K562 (cell line): ENCODE results near the gene GRB2. TPM values are rescaled to one million over a fixed set of nuclear protein-coding genes. Genes with fewer than 3 reads are reported as not detected.

ENCODE experiments used
- ATAC-seq: fragments of 200-7000 bp; cut with Tn5 transposase; 3 replicates; pipeline ENCODE4 v1.9.1; 2020; ENCODE audit warnings: moderate library complexity
- BruUV-seq: library from RNA; stranded (reverse); fragments of 400-500 nt; replicated peaks from 2 replicates; lab custom pipeline; 2021; lab: Mats Ljungman, UMichigan
- CTCF ChIA-PET: fragments of 300-600 bp; formaldehyde crosslinking; extraction: SDS; loops from one replicate; lab custom pipeline; 2021; ENCODE audit warnings: low intra/inter-chr PET ratio; lab: Yijun Ruan, JAX
- POLR2A ChIA-PET: fragments of 300-600, 350-650 bp; sonication (Branson Sonifier 250); formaldehyde crosslinking; extraction: SDS; loops from one replicate; lab custom pipeline; 2021; ENCODE audit warnings: antibody characterized with exemption, inconsistent platforms; lab: Yijun Ruan, JAX
- DNase-seq, 4 experiments: peaks; one replicate each; pipeline versions ENCODE4 v3.0.0 to v3.0.0-alpha.2; 2011 to 2018; ENCODE audit warnings: low spot score in 3 of 4, mixed read lengths in 3 of 4; ENCODE audit errors: extremely low read depth in 1 of 4
- FAIRE-seq: peaks from 2 replicates; lab custom pipeline; 2011; peaks lifted over from hg19 to GRCh38; lab: Jason Lieb, UNC
- H2AFZ ChIP-seq: 2 replicates; pipeline ENCODE4 v1.6.0; 2011; ENCODE audit warnings: low read depth, low read length, control low read depth, inconsistent platforms
- H3K27ac ChIP-seq: fragments of 200-600 bp; 3 replicates; pipeline ENCODE4 v1.8.0; 2011; ENCODE audit warnings: low read depth, mild to moderate bottlenecking, control low read depth, inconsistent platforms, low read length, moderate library complexity, mixed read lengths; ENCODE audit errors: extremely low read depth
- H3K27me3 ChIP-seq, 2 experiments: fragments of 300-600 bp in 1 of 2; 2 replicates in 1 of 2; 3 replicates in 1 of 2; pipeline versions ENCODE4 v1.6.0 to v1.8.0; 2011; ENCODE audit warnings: inconsistent platforms in 2 of 2, low read length in 2 of 2, mild to moderate bottlenecking in 1 of 2, mixed read lengths in 1 of 2, moderate library complexity in 1 of 2; ENCODE audit not compliant: control insufficient read depth in 2 of 2, insufficient read depth in 2 of 2
- H3K36me3 ChIP-seq: fragments of 300-600 bp; 3 replicates; pipeline ENCODE4 v1.8.0; 2011; ENCODE audit warnings: mild to moderate bottlenecking, low read length, inconsistent platforms; ENCODE audit not compliant: control insufficient read depth, insufficient read depth
- H3K4me1 ChIP-seq, 2 experiments: fragments of 200-600 bp in 1 of 2; replicated peaks in 1 of 2; 2 replicates in 1 of 2; 3 replicates in 1 of 2; pipeline versions ENCODE4 v1.5.1 to v1.8.0; 2011; ENCODE audit warnings: inconsistent platforms in 2 of 2, low read length in 2 of 2, mild to moderate bottlenecking in 1 of 2, mixed read lengths in 1 of 2, moderate library complexity in 1 of 2; ENCODE audit not compliant: control insufficient read depth in 2 of 2, insufficient read depth in 2 of 2
- H3K4me2 ChIP-seq: 2 replicates; pipeline ENCODE4 v1.6.1; 2011; ENCODE audit warnings: low read length, control low read depth, inconsistent platforms, mixed read lengths; ENCODE audit not compliant: insufficient read depth
- H3K4me3 ChIP-seq: fragments of 200-600 bp; sonication (generic), shearing (Covaris generic); 2 replicates; pipeline ENCODE4 v1.5.1; 2016; ENCODE audit warnings: control low read depth, inconsistent platforms
- H3K79me2 ChIP-seq: fragments of 200-600 bp; 3 replicates; pipeline ENCODE4 v1.8.0; 2011; ENCODE audit warnings: low read length, inconsistent platforms; ENCODE audit not compliant: control insufficient read depth, insufficient read depth
- H3K9ac ChIP-seq, 2 experiments: 2 replicates each; pipeline versions ENCODE4 v1.6.0 to v1.6.1; 2011; ENCODE audit warnings: low read depth in 2 of 2, low read length in 2 of 2, control low read depth in 1 of 2, inconsistent platforms in 1 of 2, mild to moderate bottlenecking in 1 of 2, mixed read lengths in 1 of 2; ENCODE audit not compliant: insufficient read depth in 1 of 2
- H3K9me1 ChIP-seq: one replicate; pipeline ENCODE4 v1.6.0; 2011; ENCODE audit warnings: inconsistent platforms, mild to moderate bottlenecking, low read length, moderate library complexity; ENCODE audit not compliant: control insufficient read depth, insufficient read depth
- H3K9me3 ChIP-seq: replicated peaks from 2 replicates; pipeline ENCODE4 v1.5.1; 2011; ENCODE audit warnings: low read depth, low read length, inconsistent platforms; ENCODE audit not compliant: control insufficient read depth, insufficient read depth
- H4K20me1 ChIP-seq: replicated peaks from 2 replicates; pipeline ENCODE4 v1.6.1; 2011; ENCODE audit warnings: low read length, inconsistent platforms, mixed read lengths; ENCODE audit not compliant: control insufficient read depth, insufficient read depth
- WGBS: fragments of 100-300 bp; shearing (Covaris generic); methylation state at CpG from one replicate; pipeline ENCODE4 v1.1.6; 2016; ENCODE audit warnings: low coverage, mixed read lengths; ENCODE audit not compliant: insufficient coverage; ENCODE audit errors: missing lambda C conversion rate; 5-methylcytosine and 5-hydroxymethylcytosine counted together
- in situ Hi-C: fragments of 300-500 bp; cut with MboI; formaldehyde crosslinking; loops from 4 replicates; pipeline ENCODE4 v1.15.0; 2018; ENCODE audit warnings: inconsistent platforms, mixed read lengths
- intact Hi-C: fragments of 100-400 bp; cut with micrococcal nuclease; formaldehyde crosslinking; loops from 2 replicates; pipeline ENCODE4 v1.14.2; 2022
- polyA plus RNA-seq, 8 experiments: library from polyadenylated mRNA; depleted of rRNA in 4 of 8; stranded (reverse) in 5 of 8; unstranded in 3 of 8; fragments of >200 nt; fragmentation: Nextera tagmentation in 2 of 8; fragmentation: Illumina TruSeq in 1 of 8; extraction: Ambion mirVana in 2 of 8; extraction: Trizol in 1 of 8; gene quantifications; 2 replicates each; pipeline versions ENCODE4 v1.2.1 to v1.2.3, GENCODE V29; 2011 to 2014; ENCODE audit warnings: inconsistent platforms in 1 of 8, missing spikeins in 1 of 8
- total RNA-seq, 7 experiments: library from RNA; depleted of rRNA in 6 of 7; stranded (reverse); fragments of >200 nt in 6 of 7; fragmentation: Illumina TruSeq in 2 of 7; extraction: Trizol in 2 of 7; gene quantifications; 2 replicates each; pipeline versions ENCODE4 v1.2.1 to v1.2.3, GENCODE V29; 2011 to 2021; ENCODE audit warnings: low replicate concordance in 1 of 7
- TF ChIP-seq, protein P1 (sequence below): IDR thresholded peaks from 2 replicates; pipeline ENCODE4 v1.6.1; 2016; ENCODE audit warnings: missing genetic modification characterization, missing compliant biosample characterization
- TF ChIP-seq, protein P2 (sequence below): sonication (generic); formaldehyde crosslinking; IDR thresholded peaks from 2 replicates; pipeline ENCODE4 v1.8.0; 2022; ENCODE audit warnings: mild to moderate bottlenecking, missing genetic modification reagents, borderline replicate concordance
- TF ChIP-seq, protein P3 (sequence below): fragments of 250-450 bp; sonication (Bioruptor Pico); IDR thresholded peaks from 2 replicates; pipeline ENCODE4 v1.9.0; 2021; ENCODE audit warnings: mild to moderate bottlenecking

The GRB2 gene
- total and polyA plus RNA-seq, 9 of the 15 experiments (the other 6 are each of a cell fraction or from before 2014, with no cell fraction given), result 57.2 to 136 (median 84.8) TPM

DNA sequence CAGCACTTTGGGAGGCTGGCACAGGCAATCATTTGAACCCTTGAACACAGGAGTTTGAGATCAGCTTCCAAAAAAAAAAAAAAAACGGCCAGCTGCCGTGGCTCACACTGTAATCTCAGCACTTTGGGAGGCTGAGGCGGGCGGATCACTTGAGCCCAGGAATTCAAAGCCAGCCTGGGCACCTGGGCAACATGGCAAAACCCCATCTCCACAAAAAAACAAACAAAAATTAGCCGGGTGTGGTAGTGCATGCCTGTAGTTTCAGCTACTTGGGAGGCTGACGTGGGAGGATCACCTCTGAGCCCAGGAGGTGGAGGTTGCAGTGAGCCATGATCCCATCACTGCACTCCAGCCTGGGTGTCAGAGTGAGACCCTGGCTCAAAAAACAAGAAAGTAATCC, 39.0 kb downstream of the GRB2 start:
- Histone ChIP-seq H4K20me1 (peaks cover 23% of the 10 kb centered on the region), H3K4me2 (no peak overlapping the region), H3K27ac (no peak overlapping the region), H3K79me2 (peaks cover 97% of the 10 kb centered on the region), H3K9me1 (no peaks in the 10 kb centered on the region), H3K4me3 (no peak overlapping the region), H3K9ac (no peak overlapping the region; a peak in 1 of 4 replicates), H3K27me3 (no peaks in the 10 kb centered on the region), H3K36me3 (peaks cover 3% of the 10 kb centered on the region; the same call in 2 of the 3 replicates), H3K4me1 (peaks cover 19 to 49% of the 10 kb centered on the region in 2 experiments), H3K9me3 (no peaks in the 10 kb centered on the region), H2AFZ (no peak overlapping the region)
- DNase-seq, result no peak
- no peak for ATAC-seq
- POLR2A ChIA-PET, result interaction anchor here (0.8 to 1.2 kb wide), 2 partner anchors 27 to 31 kb away, joined by 3 read pairs; no protein-coding TSS in a partner anchor
- TF ChIP-seq, protein P1, sequence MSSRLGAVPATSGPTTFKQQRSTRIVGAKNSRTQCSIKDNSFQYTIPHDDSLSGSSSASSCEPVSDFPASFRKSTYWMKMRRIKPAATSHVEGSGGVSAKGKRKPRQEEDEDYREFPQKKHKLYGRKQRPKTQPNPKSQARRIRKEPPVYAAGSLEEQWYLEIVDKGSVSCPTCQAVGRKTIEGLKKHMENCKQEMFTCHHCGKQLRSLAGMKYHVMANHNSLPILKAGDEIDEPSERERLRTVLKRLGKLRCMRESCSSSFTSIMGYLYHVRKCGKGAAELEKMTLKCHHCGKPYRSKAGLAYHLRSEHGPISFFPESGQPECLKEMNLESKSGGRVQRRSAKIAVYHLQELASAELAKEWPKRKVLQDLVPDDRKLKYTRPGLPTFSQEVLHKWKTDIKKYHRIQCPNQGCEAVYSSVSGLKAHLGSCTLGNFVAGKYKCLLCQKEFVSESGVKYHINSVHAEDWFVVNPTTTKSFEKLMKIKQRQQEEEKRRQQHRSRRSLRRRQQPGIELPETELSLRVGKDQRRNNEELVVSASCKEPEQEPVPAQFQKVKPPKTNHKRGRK (tag), result no peak
- TF ChIP-seq, protein P2, sequence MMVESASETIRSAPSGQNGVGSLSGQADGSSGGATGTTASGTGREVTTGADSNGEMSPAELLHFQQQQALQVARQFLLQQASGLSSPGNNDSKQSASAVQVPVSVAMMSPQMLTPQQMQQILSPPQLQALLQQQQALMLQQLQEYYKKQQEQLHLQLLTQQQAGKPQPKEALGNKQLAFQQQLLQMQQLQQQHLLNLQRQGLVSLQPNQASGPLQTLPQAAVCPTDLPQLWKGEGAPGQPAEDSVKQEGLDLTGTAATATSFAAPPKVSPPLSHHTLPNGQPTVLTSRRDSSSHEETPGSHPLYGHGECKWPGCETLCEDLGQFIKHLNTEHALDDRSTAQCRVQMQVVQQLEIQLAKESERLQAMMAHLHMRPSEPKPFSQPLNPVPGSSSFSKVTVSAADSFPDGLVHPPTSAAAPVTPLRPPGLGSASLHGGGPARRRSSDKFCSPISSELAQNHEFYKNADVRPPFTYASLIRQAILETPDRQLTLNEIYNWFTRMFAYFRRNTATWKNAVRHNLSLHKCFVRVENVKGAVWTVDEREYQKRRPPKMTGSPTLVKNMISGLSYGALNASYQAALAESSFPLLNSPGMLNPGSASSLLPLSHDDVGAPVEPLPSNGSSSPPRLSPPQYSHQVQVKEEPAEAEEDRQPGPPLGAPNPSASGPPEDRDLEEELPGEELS (CRISPR knock-in tag), result no peak
- TF ChIP-seq, protein P3, sequence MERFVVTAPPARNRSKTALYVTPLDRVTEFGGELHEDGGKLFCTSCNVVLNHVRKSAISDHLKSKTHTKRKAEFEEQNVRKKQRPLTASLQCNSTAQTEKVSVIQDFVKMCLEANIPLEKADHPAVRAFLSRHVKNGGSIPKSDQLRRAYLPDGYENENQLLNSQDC (CRISPR knock-in tag), result no peak
- no peak for FAIRE-seq
- intact Hi-C loops (no loop called here), in situ Hi-C loops (no loop called here)
- 67% methylated on average over 3 of the region's 6 CpGs for WGBS
- no TSS peak for BruUV-seq
- CTCF ChIA-PET, result no interaction called here
